ENCODE data around the gene LRP1B.

DNA sequence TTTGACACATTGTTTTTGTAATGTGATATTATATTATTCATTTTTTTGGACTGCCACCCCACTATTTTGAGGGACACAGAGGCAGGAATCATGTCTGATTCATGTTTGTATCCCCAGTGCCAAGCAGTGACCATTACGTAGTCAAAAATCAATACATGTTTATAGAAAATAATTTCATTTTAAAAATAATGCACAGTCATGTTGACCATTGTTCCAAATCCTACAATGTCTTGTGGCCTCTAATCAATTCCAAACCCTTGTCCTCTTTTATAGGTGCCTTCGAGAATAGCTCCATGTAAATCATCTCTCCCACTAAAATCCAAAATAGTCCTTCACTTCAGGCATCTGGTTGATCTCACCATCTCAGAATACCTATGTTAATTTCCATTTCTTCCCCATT lies 454.7 kb downstream of the LRP1B start:
- TF ChIP-seq, protein P1, sequence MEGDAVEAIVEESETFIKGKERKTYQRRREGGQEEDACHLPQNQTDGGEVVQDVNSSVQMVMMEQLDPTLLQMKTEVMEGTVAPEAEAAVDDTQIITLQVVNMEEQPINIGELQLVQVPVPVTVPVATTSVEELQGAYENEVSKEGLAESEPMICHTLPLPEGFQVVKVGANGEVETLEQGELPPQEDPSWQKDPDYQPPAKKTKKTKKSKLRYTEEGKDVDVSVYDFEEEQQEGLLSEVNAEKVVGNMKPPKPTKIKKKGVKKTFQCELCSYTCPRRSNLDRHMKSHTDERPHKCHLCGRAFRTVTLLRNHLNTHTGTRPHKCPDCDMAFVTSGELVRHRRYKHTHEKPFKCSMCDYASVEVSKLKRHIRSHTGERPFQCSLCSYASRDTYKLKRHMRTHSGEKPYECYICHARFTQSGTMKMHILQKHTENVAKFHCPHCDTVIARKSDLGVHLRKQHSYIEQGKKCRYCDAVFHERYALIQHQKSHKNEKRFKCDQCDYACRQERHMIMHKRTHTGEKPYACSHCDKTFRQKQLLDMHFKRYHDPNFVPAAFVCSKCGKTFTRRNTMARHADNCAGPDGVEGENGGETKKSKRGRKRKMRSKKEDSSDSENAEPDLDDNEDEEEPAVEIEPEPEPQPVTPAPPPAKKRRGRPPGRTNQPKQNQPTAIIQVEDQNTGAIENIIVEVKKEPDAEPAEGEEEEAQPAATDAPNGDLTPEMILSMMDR (conservative IDR thresholded peaks at IDR 0.05; ENCODE audit: low read length): no peak
- TF ChIP-seq EZH2phosphoT487 (IDR thresholded peaks at IDR 0.05; ENCODE audit: borderline replicate concordance): no peak
